Measurements from ENCODE around the gene ST14. TPM values are rescaled to one million over a fixed set of nuclear protein-coding genes. Genes with fewer than 3 reads are reported as not detected.

ST14 gene
- total and polyA plus RNA-seq, 10 of the 15 experiments (the other 5 are each of a cell fraction or from before 2014, with no cell fraction given) = 0.02 to 3.9 (median 0.73) TPM; not detected in 2

- Histone ChIP-seq H3K79me2 (ENCODE audit: control insufficient read depth, insufficient read depth, low read length) (no peaks in the 10 kb centered on the region; the same call in none of the 2 replicates), H3K4me2 (ENCODE audit: control insufficient read depth, insufficient read depth) (no peak overlapping the region), H3K9ac (ENCODE audit: control insufficient read depth, insufficient read depth, low read length) (no peak overlapping the region), H3K27me3 (replicated peaks in 1 of 2; ENCODE audit: control insufficient read depth in 2 of 2, insufficient read depth in 2 of 2, low read length in 1 of 2) (no peaks in the 10 kb centered on the region), H3K4me1 (ENCODE audit: control insufficient read depth, insufficient read depth, low read length) (peaks cover 6% of the 10 kb centered on the region; the same call in 1 of the 2 replicates), H2AFZ (ENCODE audit: control insufficient read depth, low read depth, low read length) (no peak overlapping the region), H3K36me3 (ENCODE audit: control insufficient read depth in 2 of 2, insufficient read depth in 2 of 2, low read length in 1 of 2) (peaks cover 0 to 2% of the 10 kb centered on the region in 2 experiments; a peak in 3 of 4 replicates), H3K9me3 (replicated peaks; ENCODE audit: control insufficient read depth, insufficient read depth, low read length) (no peaks in the 10 kb centered on the region; the same call in 2 of the 3 replicates), H3K27ac (ENCODE audit: control insufficient read depth, insufficient read depth) (no peak overlapping the region), H4K20me1 (ENCODE audit: control insufficient read depth, insufficient read depth) (no peaks in the 10 kb centered on the region), H3K4me3 (no peak overlapping the region)
- POLR2A ChIA-PET = no interaction called here
- in situ Hi-C loops (cut with MboI) (no loop called here), intact Hi-C loops (cut with micrococcal nuclease; ENCODE audit: unreplicated experiment) (no loop called here)
- TF ChIP-seq, protein P1, sequence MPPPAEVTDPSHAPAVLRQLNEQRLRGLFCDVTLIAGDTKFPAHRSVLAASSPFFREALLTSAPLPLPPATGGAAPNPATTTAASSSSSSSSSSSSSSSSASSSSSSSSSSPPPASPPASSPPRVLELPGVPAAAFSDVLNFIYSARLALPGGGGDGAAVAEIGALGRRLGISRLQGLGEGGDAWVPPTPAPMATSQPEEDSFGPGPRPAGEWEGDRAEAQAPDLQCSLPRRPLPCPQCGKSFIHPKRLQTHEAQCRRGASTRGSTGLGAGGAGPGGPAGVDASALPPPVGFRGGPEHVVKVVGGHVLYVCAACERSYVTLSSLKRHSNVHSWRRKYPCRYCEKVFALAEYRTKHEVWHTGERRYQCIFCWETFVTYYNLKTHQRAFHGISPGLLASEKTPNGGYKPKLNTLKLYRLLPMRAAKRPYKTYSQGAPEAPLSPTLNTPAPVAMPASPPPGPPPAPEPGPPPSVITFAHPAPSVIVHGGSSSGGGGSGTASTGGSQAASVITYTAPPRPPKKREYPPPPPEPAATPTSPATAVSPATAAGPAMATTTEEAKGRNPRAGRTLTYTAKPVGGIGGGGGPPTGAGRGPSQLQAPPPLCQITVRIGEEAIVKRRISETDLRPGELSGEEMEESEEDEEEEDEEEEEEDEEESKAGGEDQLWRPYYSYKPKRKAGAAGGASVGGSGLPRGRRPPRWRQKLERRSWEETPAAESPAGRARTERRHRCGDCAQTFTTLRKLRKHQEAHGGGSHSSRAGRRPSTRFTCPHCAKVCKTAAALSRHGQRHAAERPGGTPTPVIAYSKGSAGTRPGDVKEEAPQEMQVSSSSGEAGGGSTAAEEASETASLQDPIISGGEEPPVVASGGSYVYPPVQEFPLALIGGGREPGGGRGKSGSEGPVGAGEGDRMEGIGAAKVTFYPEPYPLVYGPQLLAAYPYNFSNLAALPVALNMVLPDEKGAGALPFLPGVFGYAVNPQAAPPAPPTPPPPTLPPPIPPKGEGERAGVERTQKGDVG (CRISPR knock-in tag; IDR thresholded peaks at IDR 0.05) = no peak
- CTCF ChIA-PET = no interaction called here
- ATAC-seq = no peak
- FAIRE-seq = no peak
- 97% methylated on average over 3 of the region's 3 CpGs for WGBS (ENCODE audit: insufficient coverage, insufficient replicate concordance, low lambda C conversion rate, missing lambda C conversion rate)
- RAD21 ChIA-PET (ENCODE audit: unreplicated experiment) = no interaction called here
- DNase-seq (ENCODE audit: low read depth, low spot score) = no peak
- SMC1A ChIA-PET (ENCODE audit: uncharacterized antibody, unreplicated experiment) = no interaction called here
- BruUV-seq (replicated peaks) = no TSS peak
Observed at GRCh38 chr11:130246738-130247137, 87.2 kb downstream of the ST14 start.

- Histone ChIP-seq H3K4me1 (ENCODE audit: control insufficient read depth, insufficient read depth, low read length) (peaks cover 6% of the 10 kb centered on the region; the same call in 1 of the 2 replicates), H3K4me2 (ENCODE audit: control insufficient read depth, insufficient read depth) (no peak overlapping the region), H3K9ac (ENCODE audit: control insufficient read depth, insufficient read depth, low read length) (no peak overlapping the region), H3K4me3 (no peak overlapping the region), H3K36me3 (ENCODE audit: control insufficient read depth in 2 of 2, insufficient read depth in 2 of 2, low read length in 1 of 2) (peaks cover 0 to 2% of the 10 kb centered on the region in 2 experiments; a peak in 3 of 4 replicates), H2AFZ (ENCODE audit: control insufficient read depth, low read depth, low read length) (no peak overlapping the region), H3K79me2 (ENCODE audit: control insufficient read depth, insufficient read depth, low read length) (no peaks in the 10 kb centered on the region; the same call in none of the 2 replicates), H3K27me3 (replicated peaks in 1 of 2; ENCODE audit: control insufficient read depth in 2 of 2, insufficient read depth in 2 of 2, low read length in 1 of 2) (no peaks in the 10 kb centered on the region), H3K27ac (ENCODE audit: control insufficient read depth, insufficient read depth) (no peak overlapping the region), H4K20me1 (ENCODE audit: control insufficient read depth, insufficient read depth) (no peaks in the 10 kb centered on the region), H3K9me3 (replicated peaks; ENCODE audit: control insufficient read depth, insufficient read depth, low read length) (no peaks in the 10 kb centered on the region; the same call in 2 of the 3 replicates)
- ATAC-seq = no peak
- ChIA-PET POLR2A (no interaction called here), SMC1A (ENCODE audit: uncharacterized antibody, unreplicated experiment) (no interaction called here), CTCF (no interaction called here), RAD21 (ENCODE audit: unreplicated experiment) (no interaction called here)
- 95% methylated on average over 2 of the region's 2 CpGs for WGBS (ENCODE audit: insufficient coverage, insufficient replicate concordance, low lambda C conversion rate, missing lambda C conversion rate)
- in situ Hi-C loops (cut with MboI) = no loop called here
- no TSS peak for BruUV-seq (replicated peaks)
- intact Hi-C loops (cut with micrococcal nuclease; ENCODE audit: unreplicated experiment) = no loop called here
- no peak for DNase-seq (ENCODE audit: low read depth, low spot score)
- FAIRE-seq = no peak
- TF ChIP-seq, protein P2, sequence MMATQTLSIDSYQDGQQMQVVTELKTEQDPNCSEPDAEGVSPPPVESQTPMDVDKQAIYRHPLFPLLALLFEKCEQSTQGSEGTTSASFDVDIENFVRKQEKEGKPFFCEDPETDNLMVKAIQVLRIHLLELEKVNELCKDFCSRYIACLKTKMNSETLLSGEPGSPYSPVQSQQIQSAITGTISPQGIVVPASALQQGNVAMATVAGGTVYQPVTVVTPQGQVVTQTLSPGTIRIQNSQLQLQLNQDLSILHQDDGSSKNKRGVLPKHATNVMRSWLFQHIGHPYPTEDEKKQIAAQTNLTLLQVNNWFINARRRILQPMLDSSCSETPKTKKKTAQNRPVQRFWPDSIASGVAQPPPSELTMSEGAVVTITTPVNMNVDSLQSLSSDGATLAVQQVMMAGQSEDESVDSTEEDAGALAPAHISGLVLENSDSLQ (IDR thresholded peaks at IDR 0.05) = no peak
- TF ChIP-seq FOXM1 (IDR thresholded peaks at IDR 0.05; ENCODE audit: low read depth, low read length) (no peak), STAT1 (conservative IDR thresholded peaks at IDR 0.05) (no peak), YY1 (IDR thresholded peaks at IDR 0.05; ENCODE audit: low read depth, low read length) (no peak), NRF1 (conservative IDR thresholded peaks at IDR 0.05; ENCODE audit: low read depth, low read length) (no peak), ZNF24 (IDR thresholded peaks at IDR 0.05) (no peak), STAT3 (IDR thresholded peaks at IDR 0.05; ENCODE audit: low read depth, low read length) (no peak), NBN (IDR thresholded peaks at IDR 0.05) (no peak)
- TF ChIP-seq, protein P3, sequence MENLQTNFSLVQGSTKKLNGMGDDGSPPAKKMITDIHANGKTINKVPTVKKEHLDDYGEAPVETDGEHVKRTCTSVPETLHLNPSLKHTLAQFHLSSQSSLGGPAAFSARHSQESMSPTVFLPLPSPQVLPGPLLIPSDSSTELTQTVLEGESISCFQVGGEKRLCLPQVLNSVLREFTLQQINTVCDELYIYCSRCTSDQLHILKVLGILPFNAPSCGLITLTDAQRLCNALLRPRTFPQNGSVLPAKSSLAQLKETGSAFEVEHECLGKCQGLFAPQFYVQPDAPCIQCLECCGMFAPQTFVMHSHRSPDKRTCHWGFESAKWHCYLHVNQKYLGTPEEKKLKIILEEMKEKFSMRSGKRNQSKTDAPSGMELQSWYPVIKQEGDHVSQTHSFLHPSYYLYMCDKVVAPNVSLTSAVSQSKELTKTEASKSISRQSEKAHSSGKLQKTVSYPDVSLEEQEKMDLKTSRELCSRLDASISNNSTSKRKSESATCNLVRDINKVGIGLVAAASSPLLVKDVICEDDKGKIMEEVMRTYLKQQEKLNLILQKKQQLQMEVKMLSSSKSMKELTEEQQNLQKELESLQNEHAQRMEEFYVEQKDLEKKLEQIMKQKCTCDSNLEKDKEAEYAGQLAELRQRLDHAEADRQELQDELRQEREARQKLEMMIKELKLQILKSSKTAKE (IDR thresholded peaks at IDR 0.05; ENCODE audit: low read depth, poor library complexity, severe bottlenecking) = no peak
- TF ChIP-seq, protein P4, sequence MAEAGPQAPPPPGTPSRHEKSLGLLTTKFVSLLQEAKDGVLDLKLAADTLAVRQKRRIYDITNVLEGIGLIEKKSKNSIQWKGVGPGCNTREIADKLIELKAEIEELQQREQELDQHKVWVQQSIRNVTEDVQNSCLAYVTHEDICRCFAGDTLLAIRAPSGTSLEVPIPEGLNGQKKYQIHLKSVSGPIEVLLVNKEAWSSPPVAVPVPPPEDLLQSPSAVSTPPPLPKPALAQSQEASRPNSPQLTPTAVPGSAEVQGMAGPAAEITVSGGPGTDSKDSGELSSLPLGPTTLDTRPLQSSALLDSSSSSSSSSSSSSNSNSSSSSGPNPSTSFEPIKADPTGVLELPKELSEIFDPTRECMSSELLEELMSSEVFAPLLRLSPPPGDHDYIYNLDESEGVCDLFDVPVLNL (IDR thresholded peaks at IDR 0.05; ENCODE audit: low read depth, low read length) = no peak
Observed at GRCh38 chr11:130247319-130247718, 87.7 kb downstream of the ST14 start.

Measured in GM12878 (cell line).